HG03066 (cell line): ENCODE data around the gene LSR.

Experiments used
- ATAC-seq: cut with Tn5 transposase; IDR thresholded peaks from one replicate; pipeline ENCODE4 v1.9.1; 2021; ENCODE audit warnings: low read depth; ENCODE audit not compliant: unreplicated experiment

Gene LSR

GRCh38 chr19:35316560-35316959 is 67.8 kb downstream of the LSR start:
- no peak for ATAC-seq
